ENCODE measurements around the gene GTF2E1. TPM values are rescaled to one million over a fixed set of nuclear protein-coding genes. Genes with fewer than 3 reads are reported as not detected.

The GTF2E1 gene
- total RNA-seq, 1 experiment from 2014 or later: 78.0 TPM

DNA sequence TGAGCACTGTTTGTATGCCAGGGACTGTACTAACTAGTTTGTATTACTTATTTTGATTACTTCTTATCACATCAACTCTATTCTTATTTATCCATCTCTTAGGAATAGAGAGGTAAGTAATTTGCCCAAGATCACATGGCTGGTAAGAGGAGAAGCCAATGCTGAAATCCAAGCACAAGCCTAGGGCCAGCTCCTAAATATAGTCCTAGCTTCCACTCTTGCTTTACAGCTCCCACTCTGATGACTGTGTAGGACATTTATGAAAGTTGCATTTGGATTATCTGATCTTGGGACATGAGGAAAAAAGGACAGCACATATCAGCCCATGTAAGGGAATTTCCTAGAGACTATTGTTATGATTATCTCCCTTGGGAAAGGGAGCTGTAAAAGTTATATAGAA, 58.1 kb downstream of the GTF2E1 start:
- Mint-ChIP-seq H3K4me1 (peaks cover 16% of the 10 kb centered on the region), H3K36me3 (no peaks in the 10 kb centered on the region), H3K4me3 (no peak overlapping the region), H3K27me3 (ENCODE audit: low read depth) (no peaks in the 10 kb centered on the region), H3K9me3 (no peaks in the 10 kb centered on the region), H3K27ac (no peak overlapping the region)
- no peak for TF ChIP-seq E2F4 (CRISPR knock-in tag; IDR thresholded peaks at IDR 0.05; ENCODE audit: borderline replicate concordance, low read depth)
- TF ChIP-seq ZNF532 (CRISPR knock-in tag; IDR thresholded peaks at IDR 0.05; ENCODE audit: borderline replicate concordance): no peak
- no peak for TF ChIP-seq GTF2I (CRISPR knock-in tag; conservative IDR thresholded peaks at IDR 0.05)
- TF ChIP-seq, protein P1, sequence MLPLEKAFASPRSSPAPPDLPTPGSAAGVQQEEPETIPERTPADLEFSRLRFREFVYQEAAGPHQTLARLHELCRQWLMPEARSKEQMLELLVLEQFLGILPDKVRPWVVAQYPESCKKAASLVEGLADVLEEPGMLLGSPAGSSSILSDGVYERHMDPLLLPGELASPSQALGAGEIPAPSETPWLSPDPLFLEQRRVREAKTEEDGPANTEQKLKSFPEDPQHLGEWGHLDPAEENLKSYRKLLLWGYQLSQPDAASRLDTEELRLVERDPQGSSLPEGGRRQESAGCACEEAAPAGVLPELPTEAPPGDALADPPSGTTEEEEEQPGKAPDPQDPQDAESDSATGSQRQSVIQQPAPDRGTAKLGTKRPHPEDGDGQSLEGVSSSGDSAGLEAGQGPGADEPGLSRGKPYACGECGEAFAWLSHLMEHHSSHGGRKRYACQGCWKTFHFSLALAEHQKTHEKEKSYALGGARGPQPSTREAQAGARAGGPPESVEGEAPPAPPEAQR (CRISPR knock-in tag; IDR thresholded peaks at IDR 0.05): no peak
- TF ChIP-seq, protein P2, sequence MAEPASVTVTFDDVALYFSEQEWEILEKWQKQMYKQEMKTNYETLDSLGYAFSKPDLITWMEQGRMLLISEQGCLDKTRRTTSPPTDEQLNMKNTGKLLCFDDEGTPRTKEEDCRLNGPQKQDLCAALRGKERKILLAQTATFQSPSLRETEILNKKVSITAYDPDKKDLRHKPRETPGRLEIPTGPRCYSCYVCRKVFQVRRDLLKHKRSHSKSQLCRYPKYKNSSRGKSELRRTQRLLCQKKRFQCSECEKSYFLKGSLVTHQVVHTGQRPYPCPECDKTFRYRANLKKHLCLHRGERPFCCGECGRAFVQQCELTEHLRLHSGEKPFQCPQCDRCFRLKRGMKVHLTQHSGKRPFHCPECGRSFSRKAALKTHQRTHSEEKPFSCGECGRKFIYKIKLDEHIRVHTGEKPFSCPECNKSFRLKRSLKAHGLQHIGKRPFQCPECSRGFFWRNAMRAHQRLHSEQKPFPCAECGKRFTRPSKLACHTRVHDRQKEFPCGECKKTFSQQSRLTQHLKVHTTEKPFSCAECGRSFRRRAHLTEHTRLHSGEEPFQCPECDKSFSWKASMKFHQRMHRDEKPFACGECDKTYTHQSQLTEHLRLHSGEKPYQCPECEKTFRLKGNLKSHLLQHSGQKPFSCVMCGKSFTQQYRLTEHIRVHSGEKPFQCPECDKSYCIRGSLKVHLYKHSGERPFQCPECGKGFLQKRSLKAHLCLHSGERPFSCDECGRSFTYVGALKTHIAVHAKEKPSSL (CRISPR knock-in tag; conservative IDR thresholded peaks at IDR 0.05): no peak
- TF ChIP-seq ZNF219 (CRISPR knock-in tag; IDR thresholded peaks at IDR 0.05; ENCODE audit: borderline replicate concordance): no peak
- no peak for TF ChIP-seq JUN (CRISPR knock-in tag; IDR thresholded peaks at IDR 0.05)
- no peak for TF ChIP-seq CREB1 (CRISPR knock-in tag; IDR thresholded peaks at IDR 0.05)
- TF ChIP-seq CTCF (IDR thresholded peaks at IDR 0.05): no peak
- no peak for TF ChIP-seq PRRX2 (CRISPR knock-in tag; IDR thresholded peaks at IDR 0.05)
- TF ChIP-seq MAX (CRISPR knock-in tag; IDR thresholded peaks at IDR 0.05): no peak
- TF ChIP-seq ZNF317 (CRISPR knock-in tag; IDR thresholded peaks at IDR 0.05; ENCODE audit: borderline replicate concordance, low read depth): no peak
- TF ChIP-seq ESRRA (CRISPR knock-in tag; IDR thresholded peaks at IDR 0.05; ENCODE audit: borderline replicate concordance): no peak
- no peak for TF ChIP-seq TP53 (CRISPR knock-in tag; IDR thresholded peaks at IDR 0.05)
- no peak for TF ChIP-seq FOXK1 (CRISPR knock-in tag; IDR thresholded peaks at IDR 0.05)
- TF ChIP-seq NFYB (CRISPR knock-in tag; conservative IDR thresholded peaks at IDR 0.05; ENCODE audit: low read depth): no peak
- ATAC-seq (no peak), DNase-seq (ENCODE audit: low spot score) (no peak)
- POLR2A ChIA-PET: no interaction called here
- CTCF ChIA-PET: interaction anchor here (0.9 to 1.1 kb wide), 2 partner anchors 233 to 241 kb away, joined by 3 read pairs; no protein-coding TSS in a partner anchor

Data from WTC11 (cell line).